ENCODE results near the gene STXBP5L.
"Not testable (repeated sequence)": the region's sequence is repeated elsewhere in the genome, so short reads cannot be mapped to it uniquely, and the experiment has no call there.

STXBP5L gene

DNA sequence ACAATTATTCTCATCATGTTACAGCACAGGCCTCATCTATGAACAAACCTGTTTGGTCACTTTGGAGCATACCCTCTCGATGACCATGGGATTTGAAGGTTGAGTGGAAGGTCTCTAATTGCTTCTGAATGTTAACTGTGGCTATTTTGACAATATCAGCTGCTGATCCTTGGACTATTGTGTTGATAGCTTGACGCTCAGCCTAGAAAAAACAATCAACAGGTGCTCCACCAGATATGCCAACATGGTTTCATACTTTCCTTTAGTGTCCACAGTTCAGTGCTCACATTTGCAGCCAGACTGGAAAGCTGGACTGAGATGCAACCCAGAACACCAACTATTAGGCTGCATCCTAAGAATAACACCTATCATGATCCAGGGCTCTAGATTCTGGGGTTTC, 528.1 kb downstream of the STXBP5L start:
- no peak for DNase-seq

DNA sequence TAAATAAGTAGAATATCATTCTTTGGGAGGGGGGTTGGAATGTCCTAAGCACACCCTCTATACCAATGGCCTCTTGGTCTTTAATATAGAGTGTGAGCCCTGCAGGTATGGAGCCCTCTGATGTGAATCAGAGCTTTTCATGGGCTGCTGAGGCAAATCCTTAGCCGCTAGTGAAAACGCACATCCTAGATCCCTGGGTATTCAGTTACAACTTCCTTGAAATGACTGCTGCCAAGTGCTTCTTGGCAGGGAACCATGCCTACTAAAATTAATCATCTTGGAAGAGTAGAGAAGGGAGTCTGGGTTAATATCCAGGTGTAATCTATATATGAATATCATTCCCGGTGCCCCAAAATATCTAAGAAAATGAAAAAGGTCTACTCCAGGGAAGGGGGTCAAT, 528.6 kb downstream of the STXBP5L start:
- no peak for DNase-seq

DNA sequence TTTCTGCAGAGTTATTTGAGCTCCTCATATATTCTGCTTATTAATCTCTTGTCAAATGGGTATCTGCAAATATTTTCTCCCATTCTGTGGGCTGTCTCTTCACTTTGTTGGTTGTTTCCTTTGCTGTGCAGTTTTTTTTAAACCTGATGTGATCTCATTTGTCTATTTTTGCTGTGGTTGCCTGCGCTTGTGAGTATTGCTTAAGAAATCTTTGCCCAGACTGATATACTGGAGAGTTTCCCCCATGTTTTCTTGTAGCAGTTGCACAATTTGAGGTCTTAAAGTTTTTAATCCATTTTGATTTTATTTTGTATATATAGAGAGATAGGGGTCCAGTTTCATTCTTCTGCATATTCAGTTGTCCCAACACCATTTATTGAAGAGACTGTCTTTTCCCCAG, 535.5 kb downstream of the STXBP5L start:
- DNase-seq: no peak

DNA sequence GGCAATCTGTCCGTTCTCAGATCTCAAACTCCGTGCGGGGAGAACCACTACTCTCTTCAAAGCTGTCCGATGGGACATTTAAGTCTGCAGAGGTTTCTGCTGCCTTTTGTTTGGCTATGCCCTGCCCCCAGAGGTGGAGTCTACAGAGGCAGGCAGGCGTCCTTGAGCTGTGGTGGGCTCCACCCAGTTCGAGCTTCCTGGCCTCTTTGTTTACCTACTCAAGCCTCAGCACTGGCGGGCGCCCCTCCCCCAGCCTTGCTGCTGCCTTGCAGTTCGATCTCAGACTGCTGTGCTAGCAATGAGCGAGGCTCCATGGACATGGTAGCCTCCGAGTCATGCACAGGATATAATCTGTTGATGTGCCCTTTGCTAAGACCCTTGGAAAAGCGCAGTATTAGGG, 543.7 kb downstream of the STXBP5L start:
- not testable (repeated sequence) for DNase-seq

DNA sequence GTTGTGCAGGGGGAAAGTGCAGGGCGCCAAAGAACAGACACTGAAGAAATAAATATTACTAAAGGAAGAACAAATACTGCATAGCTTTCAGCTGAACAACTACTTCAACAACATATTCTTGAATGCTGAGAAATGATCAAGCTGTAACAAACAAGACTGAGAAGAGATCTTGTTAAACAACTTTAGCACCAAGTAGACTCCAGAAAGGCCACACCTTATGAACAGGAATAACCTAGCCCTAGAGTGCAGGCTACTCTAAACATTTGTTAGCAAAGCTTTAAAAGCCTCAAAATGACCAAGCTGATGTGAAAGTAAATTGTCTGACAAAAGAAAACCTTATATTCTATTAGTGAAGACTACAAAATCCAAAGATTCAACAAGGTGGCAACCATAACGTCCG, 554.6 kb downstream of the STXBP5L start:
- DNase-seq: no peak

DNA sequence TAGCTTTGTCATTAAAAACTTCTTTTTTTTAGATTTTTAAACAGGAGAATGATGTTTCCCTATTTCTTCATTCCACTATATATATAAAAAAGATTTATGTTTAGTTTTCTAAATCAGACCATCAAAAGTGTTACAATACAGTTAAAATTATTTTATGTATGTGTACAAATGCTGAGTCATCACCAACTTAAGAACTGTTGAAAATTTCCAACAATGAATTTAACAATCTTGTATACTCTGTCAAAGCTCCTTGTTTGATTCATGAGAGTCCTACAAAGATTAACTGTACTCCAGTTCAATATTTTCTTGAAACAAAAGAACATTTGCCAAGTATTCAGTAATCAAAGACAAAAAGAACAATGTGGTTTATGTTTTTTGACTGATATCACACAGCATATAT, 555.7 kb downstream of the STXBP5L start:
- no peak for DNase-seq

DNA sequence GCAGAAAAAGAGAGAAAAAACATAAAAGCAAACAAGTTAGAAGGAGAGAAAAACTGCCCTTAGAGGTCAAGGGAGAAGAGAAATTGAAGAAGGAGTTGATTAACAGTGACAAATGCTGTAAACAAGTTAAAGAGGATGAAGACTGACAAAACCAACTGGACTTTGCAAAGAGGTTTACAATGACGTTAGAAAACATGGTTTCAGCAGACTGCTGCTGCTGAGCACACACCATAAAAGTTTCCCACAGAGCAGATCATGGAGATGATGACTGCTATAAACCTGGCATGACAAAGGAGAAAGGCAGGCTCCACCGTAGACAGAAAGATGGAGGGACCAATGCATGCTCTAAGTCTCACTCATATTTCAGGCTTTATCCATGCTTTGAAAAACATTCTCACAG, 559.1 kb downstream of the STXBP5L start:
- DNase-seq: no peak

DNA sequence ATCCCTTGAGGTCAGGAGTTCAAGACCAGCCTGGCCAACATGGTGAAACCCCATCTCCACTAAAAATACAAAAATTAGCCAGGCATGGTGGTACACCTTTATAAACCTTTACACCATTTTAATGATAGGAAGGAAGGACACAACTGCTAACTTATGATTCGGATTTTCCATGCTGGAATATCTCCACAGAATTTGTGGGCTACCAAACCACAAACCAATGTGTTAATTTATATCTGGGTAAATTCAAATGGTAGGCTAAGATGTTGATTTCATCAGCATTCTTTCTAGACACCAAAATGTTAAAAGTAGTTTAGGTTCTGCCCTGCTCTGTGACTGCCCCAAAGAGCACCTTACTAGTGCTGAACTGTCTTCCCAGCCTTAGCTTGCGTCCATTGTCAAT, 565.0 kb downstream of the STXBP5L start:
- no peak for DNase-seq
